ENCODE data around the gene RNASEH1.

GRCh38 chr2:3595404-3595803, 37.3 kb upstream of the RNASEH1 start:
- TF ChIP-seq CTCF (conservative IDR thresholded peaks at IDR 0.05 in 1 of 2, IDR thresholded peaks at IDR 0.05 in 1 of 2; ENCODE audit: low read depth in 1 of 2, low read length in 2 of 2) (no peak), EZH2 (IDR thresholded peaks at IDR 0.05; ENCODE audit: low read length, missing control alignments) (no peak)

All from fibroblast of lung (primary cell).